Thoracic aorta (tissue), 2 donors: ENCODE measurements around the gene PDE6D. TPM values are rescaled to one million over a fixed set of nuclear protein-coding genes. Genes with fewer than 3 reads are reported as not detected.
"Not testable (repeated sequence)": the region's sequence is repeated elsewhere in the genome, so short reads cannot be mapped to it uniquely, and the experiment has no call there.

Experiments
- ATAC-seq: fragments of 150-250 bp; one replicate; pipeline ENCODE4 v1.8.0; 2017; ENCODE audit warnings: low read depth; ENCODE audit not compliant: insufficient number of reproducible peaks, low FRiP score
- DNase-seq: peaks from one replicate; pipeline ENCODE4 v3.0.0-alpha.2; 2020; ENCODE audit warnings: low spot score
- H3K27ac ChIP-seq, 2 donors: fragments of 200-600 bp; sonication (generic); 1 replicate in 1 of 2; 2 replicates in 1 of 2; pipeline ENCODE4 v1.5.1; 2016; ENCODE audit warnings: mild to moderate bottlenecking in 2 of 2, moderate library complexity in 2 of 2
- H3K27me3 ChIP-seq: fragments of 200-600 bp; sonication (generic); replicated peaks from 2 replicates; pipeline ENCODE4 v1.6.0; 2016; ENCODE audit warnings: mild to moderate bottlenecking; ENCODE audit not compliant: insufficient read depth
- H3K36me3 ChIP-seq: fragments of 200-600 bp; sonication (generic); one replicate; pipeline ENCODE4 v1.5.1; 2016
- H3K4me1 ChIP-seq, 2 donors: fragments of 200-600 bp; sonication (generic); 1 replicate in 1 of 2; 2 replicates in 1 of 2; pipeline versions ENCODE4 v1.5.1 to v1.6.0; 2016; ENCODE audit warnings: low read depth in 2 of 2, mild to moderate bottlenecking in 1 of 2; ENCODE audit not compliant: control insufficient read depth in 1 of 2
- H3K4me3 ChIP-seq: fragments of 200-600 bp; sonication (generic); 2 replicates; pipeline ENCODE4 v1.5.1; 2016; ENCODE audit warnings: mild to moderate bottlenecking
- H3K9me3 ChIP-seq: fragments of 200-600 bp; sonication (generic); 2 replicates; pipeline ENCODE4 v1.5.1; 2016
- CTCF ChIP-seq: fragments of 200-600 bp; sonication (generic); IDR thresholded peaks from one replicate; pipeline ENCODE4 v1.5.1; 2019; ENCODE audit warnings: antibody characterized with exemption
- total RNA-seq, 2 donors: library from RNA; depleted of rRNA; stranded (reverse); fragments of >200 nt; gene quantifications; one replicate each; pipeline versions ENCODE4 v1.1.0 to v1.2.3, GENCODE V29; 2016

Gene PDE6D
- total RNA-seq, 2 donors from 2014 or later: 24.9 to 30.2 TPM

- Histone ChIP-seq H3K9me3 (no peaks in the 10 kb centered on the region), H3K4me1 (no peaks in the 10 kb centered on the region), H3K4me3 (no peak overlapping the region), H3K27me3 (no peaks in the 10 kb centered on the region), H3K27ac (no peak overlapping the region), H3K36me3 (no peaks in the 10 kb centered on the region)
- ATAC-seq (no peak), DNase-seq (no peak)
- TF ChIP-seq CTCF: no peak
Observed at GRCh38 chr2:231752061-231752460, 29.0 kb downstream of the PDE6D start.

- Histone ChIP-seq H3K9me3 (no peaks in the 10 kb centered on the region), H3K36me3 (no peaks in the 10 kb centered on the region), H3K27me3 (no peaks in the 10 kb centered on the region), H3K4me1 (no peaks in the 10 kb centered on the region), H3K27ac (no peak overlapping the region), H3K4me3 (no peak overlapping the region)
- no peak for TF ChIP-seq CTCF
- DNase-seq (no peak), ATAC-seq (no peak)
Observed at GRCh38 chr2:231751042-231751815, 29.9 kb downstream of the PDE6D start.

GRCh38 chr2:231749016-231749415 lies 32.1 kb downstream of the PDE6D start:
- not testable (repeated sequence) for DNase-seq, H3K36me3 ChIP-seq, H3K27ac ChIP-seq, H3K27me3 ChIP-seq, H3K4me3 ChIP-seq, H3K4me1 ChIP-seq, H3K9me3 ChIP-seq, ATAC-seq

- not testable (repeated sequence) for H3K27ac ChIP-seq, H3K4me3 ChIP-seq, H3K9me3 ChIP-seq, H3K27me3 ChIP-seq, ATAC-seq, DNase-seq, H3K4me1 ChIP-seq, H3K36me3 ChIP-seq
Observed at GRCh38 chr2:231748153-231748896, 32.8 kb downstream of the PDE6D start.

- no peaks in the 10 kb centered on the region for H3K36me3 ChIP-seq
- ATAC-seq: no peak
- H3K4me1 ChIP-seq: no peaks in the 10 kb centered on the region
- no peak overlapping the region for H3K4me3 ChIP-seq
- no peaks in the 10 kb centered on the region for H3K27me3 ChIP-seq
- TF ChIP-seq CTCF: no peak
- no peak overlapping the region for H3K27ac ChIP-seq
- DNase-seq: no peak
- H3K9me3 ChIP-seq: no peaks in the 10 kb centered on the region
Observed at GRCh38 chr2:231745303-231746038, 35.6 kb downstream of the PDE6D start.
